Medulla oblongata (tissue), 1 donor: ENCODE results near the gene PPA2.
"Not testable (repeated sequence)": the region's sequence is repeated elsewhere in the genome, so short reads cannot be mapped to it uniquely, and the experiment has no call there.

ENCODE experiments used
- DNase-seq: peaks from one replicate; pipeline ENCODE4 v3.0.0-alpha.2; 2015; ENCODE audit errors: extremely low spot score

The PPA2 gene

GRCh38 chr4:105460306-105460705, 13.6 kb downstream of the PPA2 start:
- DNase-seq: peak; percentile 36

- not testable (repeated sequence) for DNase-seq
These were observed 15.3 kb downstream of the PPA2 start for GRCh38 chr4:105458541-105458940.

- no peak for DNase-seq
These were observed 15.9 kb downstream of the PPA2 start for GRCh38 chr4:105458001-105458400.

- no peak for DNase-seq
These were observed 17.9 kb downstream of the PPA2 start for GRCh38 chr4:105455998-105456397.

- no peak for DNase-seq
These were observed 18.7 kb downstream of the PPA2 start for GRCh38 chr4:105455182-105455581.

- DNase-seq: no peak
These were observed 20.2 kb downstream of the PPA2 start for GRCh38 chr4:105453550-105454205.

- DNase-seq: no peak
These were observed 22.5 kb downstream of the PPA2 start for GRCh38 chr4:105451346-105451745.

- DNase-seq: no peak
These were observed 33.0 kb downstream of the PPA2 start for GRCh38 chr4:105440890-105441289.

- DNase-seq: no peak
These were observed 36.2 kb downstream of the PPA2 start for GRCh38 chr4:105437637-105438036.

GRCh38 chr4:105436414-105436813, 37.4 kb downstream of the PPA2 start:
- no peak for DNase-seq

- DNase-seq: no peak
These were observed 38.9 kb downstream of the PPA2 start for GRCh38 chr4:105434940-105435339.

GRCh38 chr4:105433421-105433820, 40.4 kb downstream of the PPA2 start:
- DNase-seq: no peak

GRCh38 chr4:105432438-105432837, 41.4 kb downstream of the PPA2 start:
- DNase-seq: no peak

- DNase-seq: no peak
These were observed 43.1 kb downstream of the PPA2 start for GRCh38 chr4:105430811-105431210.

GRCh38 chr4:105426187-105426897, 47.5 kb downstream of the PPA2 start:
- no peak for DNase-seq

GRCh38 chr4:105422207-105422920, 51.5 kb downstream of the PPA2 start:
- DNase-seq: no peak

GRCh38 chr4:105417624-105418023, 56.2 kb downstream of the PPA2 start:
- no peak for DNase-seq

GRCh38 chr4:105415281-105415744, 58.5 kb downstream of the PPA2 start:
- no peak for DNase-seq

GRCh38 chr4:105414316-105414715, 59.5 kb downstream of the PPA2 start:
- DNase-seq: no peak

GRCh38 chr4:105409135-105409534, 64.7 kb downstream of the PPA2 start:
- not testable (repeated sequence) for DNase-seq

- DNase-seq: no peak
These were observed 72.8 kb downstream of the PPA2 start for GRCh38 chr4:105400901-105401677.
